ENCODE results near the gene TRAPPC2L.

TRAPPC2L gene

DNA sequence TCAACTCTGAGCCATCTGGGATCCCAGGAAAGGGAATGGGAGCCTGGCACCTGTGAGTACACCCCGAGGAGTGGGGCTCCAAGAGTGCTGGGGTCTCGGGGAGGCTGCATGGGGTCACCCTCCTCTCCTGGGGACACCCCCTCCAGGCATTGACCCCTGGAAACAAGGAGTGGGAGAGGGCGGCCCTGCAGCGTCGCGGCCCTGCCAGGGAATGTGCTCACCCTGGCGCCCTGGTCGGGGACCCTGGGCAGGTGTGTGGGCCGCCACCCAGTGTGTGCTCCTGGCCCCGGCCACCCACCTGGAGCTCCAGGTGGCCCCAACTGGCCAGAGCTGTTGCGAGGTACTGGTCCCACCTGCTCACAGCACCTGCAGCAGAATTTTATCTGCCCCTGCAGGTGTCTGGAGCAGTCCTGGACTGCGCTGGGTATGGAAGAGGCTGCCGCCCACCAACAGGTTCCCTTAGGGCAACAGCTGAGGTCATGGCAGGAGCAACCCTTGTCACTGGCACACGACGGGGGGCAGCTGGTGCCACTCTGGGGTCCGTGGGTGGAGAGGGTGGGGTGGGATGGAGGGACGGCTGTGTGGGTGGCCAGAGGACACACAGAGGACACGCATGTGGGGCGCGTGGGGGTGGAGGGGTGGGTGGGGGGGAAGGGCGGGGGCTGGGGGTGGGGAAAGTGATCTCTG lies 14.9 kb downstream of the TRAPPC2L start:
- Histone ChIP-seq H3K4ac (ENCODE audit: low read length) (no peak overlapping the region), H3K36me3 (replicated peaks in 1 of 2; ENCODE audit: control insufficient read depth in 2 of 2, insufficient read depth in 2 of 2, low read length in 2 of 2) (no peaks in the 10 kb centered on the region), H3K9ac (ENCODE audit: low read depth, low read length, poor library complexity) (no peak overlapping the region), H3K23ac (ENCODE audit: low read depth, low read length, poor library complexity) (peak overlapping the region; percentile 31), H2AFZ (ENCODE audit: low read length) (no peak overlapping the region), H2AK5ac (ENCODE audit: low read depth, low read length) (peak overlapping the region; percentile 35), H2BK12ac (ENCODE audit: low read length) (no peak overlapping the region), H3K14ac (ENCODE audit: low read length) (no peak overlapping the region), H2BK15ac (ENCODE audit: low read length) (no peak overlapping the region), H2BK120ac (ENCODE audit: low read depth, low read length) (no peak overlapping the region), H3K79me1 (ENCODE audit: low read depth, low read length) (peaks cover 3% of the 10 kb centered on the region), H4K91ac (ENCODE audit: low read depth, low read length, poor library complexity) (no peak overlapping the region), H3K4me3 (ENCODE audit: low read length in 2 of 2) (no peak overlapping the region), H3K27me3 (ENCODE audit: control insufficient read depth in 3 of 3, insufficient read depth in 3 of 3, low read depth in 1 of 3, low read length in 3 of 3) (peaks cover 0 to 63% (median 0%) of the 10 kb centered on the region in 3 experiments), H3K4me1 (ENCODE audit: control insufficient read depth in 2 of 2, insufficient read depth in 1 of 2, low read depth in 1 of 2, low read length in 2 of 2) (peaks cover 0 to 2% of the 10 kb centered on the region in 2 donors), H3K9me3 (replicated peaks in 1 of 2; ENCODE audit: control insufficient read depth in 2 of 2, insufficient read depth in 1 of 2, low read depth in 1 of 2, low read length in 2 of 2) (no peaks in the 10 kb centered on the region), H2BK5ac (ENCODE audit: low read length) (peak overlapping the region; percentile 35), H3K18ac (ENCODE audit: low read length) (peak overlapping the region; percentile 57), H3K27ac (replicated peaks; ENCODE audit: low read length) (no peak overlapping the region), H4K8ac (ENCODE audit: low read depth, low read length) (no peak overlapping the region), H3K4me2 (ENCODE audit: insufficient read depth, low read length, poor library complexity, severe bottlenecking) (no peak overlapping the region)
- WGBS, 2 donors (ENCODE audit: extremely low coverage in 2 of 2, insufficient read length in 2 of 2, insufficient replicate concordance in 1 of 2), result no CpG with 5 or more reads among the region's 21 CpGs
- DNase-seq (ENCODE audit: low spot score), result no peak

DNA sequence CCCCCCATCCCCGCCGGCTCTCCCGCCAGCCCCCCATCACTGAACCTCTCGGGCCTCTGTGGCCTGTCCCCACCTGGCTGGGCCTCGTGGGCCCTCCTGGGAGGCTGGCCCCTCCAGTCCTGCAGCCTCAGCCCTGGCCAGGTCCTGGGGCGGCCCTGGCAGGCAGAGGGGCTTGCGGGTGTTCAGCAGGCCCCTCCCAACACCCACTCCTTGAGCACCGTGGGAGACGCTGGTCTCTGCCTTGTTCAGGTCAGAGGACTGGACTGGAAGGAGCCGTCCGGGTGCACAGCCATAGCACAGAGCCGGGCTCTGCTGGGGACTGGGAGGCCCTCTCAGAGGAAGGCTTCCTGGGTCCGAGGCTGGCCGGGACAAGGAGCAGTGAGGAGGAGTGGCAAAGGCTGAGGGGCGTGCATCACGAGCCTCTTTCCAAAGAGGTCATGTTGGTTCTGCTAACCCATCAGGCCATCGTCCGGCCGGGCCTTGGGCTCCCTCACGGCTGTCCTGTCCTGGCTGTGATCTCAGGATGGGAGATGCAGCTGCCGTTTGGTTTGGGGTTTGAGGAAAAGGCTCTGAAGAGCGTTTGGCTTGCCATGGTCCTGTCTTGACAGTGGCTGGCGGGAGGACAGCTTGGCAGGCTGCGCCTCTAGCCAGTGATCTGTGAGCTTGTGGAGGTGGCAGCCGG lies 15.9 kb downstream of the TRAPPC2L start:
- no peak overlapping the region for H2AFZ ChIP-seq (ENCODE audit: low read length)
- no peak overlapping the region for H2BK12ac ChIP-seq (ENCODE audit: low read length)
- no peak overlapping the region for H2BK120ac ChIP-seq (ENCODE audit: low read depth, low read length)
- H3K36me3 ChIP-seq (replicated peaks in 1 of 2; ENCODE audit: control insufficient read depth in 2 of 2, insufficient read depth in 2 of 2, low read length in 2 of 2), result no peaks in the 10 kb centered on the region
- H3K18ac ChIP-seq (ENCODE audit: low read length), result peak overlapping the region; percentile 28
- no CpG with 5 or more reads among the region's 25 CpGs for WGBS, 2 donors (ENCODE audit: extremely low coverage in 2 of 2, insufficient read length in 2 of 2, insufficient replicate concordance in 1 of 2)
- H3K27me3 ChIP-seq (ENCODE audit: control insufficient read depth in 3 of 3, insufficient read depth in 3 of 3, low read depth in 1 of 3, low read length in 3 of 3), result peaks cover 0 to 65% (median 0%) of the 10 kb centered on the region in 3 experiments
- H4K91ac ChIP-seq (ENCODE audit: low read depth, low read length, poor library complexity), result no peak overlapping the region
- no peak overlapping the region for H4K8ac ChIP-seq (ENCODE audit: low read depth, low read length)
- H3K27ac ChIP-seq (replicated peaks; ENCODE audit: low read length), result no peak overlapping the region
- H3K9ac ChIP-seq (ENCODE audit: low read depth, low read length, poor library complexity), result no peak overlapping the region
- H2AK5ac ChIP-seq (ENCODE audit: low read depth, low read length), result peak overlapping the region; percentile 65
- H2BK15ac ChIP-seq (ENCODE audit: low read length), result no peak overlapping the region
- H3K79me1 ChIP-seq (ENCODE audit: low read depth, low read length), result peaks cover 3% of the 10 kb centered on the region
- no peak overlapping the region for H3K14ac ChIP-seq (ENCODE audit: low read length)
- H2BK5ac ChIP-seq (ENCODE audit: low read length), result no peak overlapping the region
- DNase-seq (ENCODE audit: low spot score), result no peak
- no peak overlapping the region for H3K4me2 ChIP-seq (ENCODE audit: insufficient read depth, low read length, poor library complexity, severe bottlenecking)
- peaks cover 0 to 2% of the 10 kb centered on the region in 2 donors for H3K4me1 ChIP-seq (ENCODE audit: control insufficient read depth in 2 of 2, insufficient read depth in 1 of 2, low read depth in 1 of 2, low read length in 2 of 2)
- no peaks in the 10 kb centered on the region for H3K9me3 ChIP-seq (replicated peaks in 1 of 2; ENCODE audit: control insufficient read depth in 2 of 2, insufficient read depth in 1 of 2, low read depth in 1 of 2, low read length in 2 of 2)
- H3K4ac ChIP-seq (ENCODE audit: low read length), result no peak overlapping the region
- no peak overlapping the region for H3K4me3 ChIP-seq (ENCODE audit: low read length in 2 of 2)
- peak overlapping the region; percentile 31 for H3K23ac ChIP-seq (ENCODE audit: low read depth, low read length, poor library complexity)

DNA sequence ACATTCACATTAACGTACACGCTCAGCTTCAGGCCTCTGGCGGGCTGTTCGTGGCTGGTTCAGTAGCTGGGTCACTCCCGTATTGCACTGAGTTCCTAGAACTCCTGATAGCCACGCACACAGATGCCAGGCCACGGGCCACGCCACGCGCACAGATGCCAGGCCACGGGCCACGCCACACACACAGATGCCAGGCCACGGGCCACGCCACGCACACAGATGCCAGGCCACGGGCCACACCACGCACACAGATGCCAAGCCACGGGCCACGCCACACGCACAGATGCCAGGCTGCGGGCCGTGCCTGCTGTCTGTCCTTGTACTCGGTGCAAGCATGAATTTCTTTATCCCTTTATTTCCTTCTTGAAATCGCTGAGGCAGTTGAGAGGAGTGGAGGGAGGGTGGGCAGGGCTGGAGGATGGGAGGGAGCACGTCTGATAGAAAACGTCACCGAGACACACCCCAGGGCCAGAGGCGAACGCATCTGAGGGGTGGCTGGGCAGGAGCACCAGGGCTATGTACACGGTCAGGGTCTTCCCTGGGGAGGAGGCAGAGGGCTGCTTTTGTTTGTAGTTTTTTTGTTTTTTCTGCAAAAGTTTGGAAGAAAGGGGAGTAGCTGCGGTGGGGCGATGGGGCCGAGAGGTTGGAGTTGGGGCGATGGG lies 18.1 kb downstream of the TRAPPC2L start:
- Histone ChIP-seq H3K4me1 (ENCODE audit: control insufficient read depth in 2 of 2, insufficient read depth in 1 of 2, low read depth in 1 of 2, low read length in 2 of 2) (peaks cover 2 to 10% of the 10 kb centered on the region in 2 donors), H3K27me3 (ENCODE audit: control insufficient read depth in 3 of 3, insufficient read depth in 3 of 3, low read depth in 1 of 3, low read length in 3 of 3) (peaks cover 0 to 59% (median 0%) of the 10 kb centered on the region in 3 experiments), H3K4me3 (ENCODE audit: low read length in 2 of 2) (peak overlapping the region in 1 of 2 donors; percentile 11), H2BK120ac (ENCODE audit: low read depth, low read length) (no peak overlapping the region), H3K23ac (ENCODE audit: low read depth, low read length, poor library complexity) (peak overlapping the region; percentile 93), H3K27ac (replicated peaks; ENCODE audit: low read length) (no peak overlapping the region), H3K14ac (ENCODE audit: low read length) (peak overlapping the region; percentile 71), H3K18ac (ENCODE audit: low read length) (peak overlapping the region; percentile 28), H4K8ac (ENCODE audit: low read depth, low read length) (no peak overlapping the region), H3K9me3 (replicated peaks in 1 of 2; ENCODE audit: control insufficient read depth in 2 of 2, insufficient read depth in 1 of 2, low read depth in 1 of 2, low read length in 2 of 2) (no peaks in the 10 kb centered on the region), H3K36me3 (replicated peaks in 1 of 2; ENCODE audit: control insufficient read depth in 2 of 2, insufficient read depth in 2 of 2, low read length in 2 of 2) (no peaks in the 10 kb centered on the region), H3K79me1 (ENCODE audit: low read depth, low read length) (peaks cover 3% of the 10 kb centered on the region), H2BK15ac (ENCODE audit: low read length) (no peak overlapping the region), H3K4me2 (ENCODE audit: insufficient read depth, low read length, poor library complexity, severe bottlenecking) (no peak overlapping the region), H2BK5ac (ENCODE audit: low read length) (no peak overlapping the region), H3K4ac (ENCODE audit: low read length) (no peak overlapping the region), H2AFZ (ENCODE audit: low read length) (no peak overlapping the region), H3K9ac (ENCODE audit: low read depth, low read length, poor library complexity) (peak overlapping the region; percentile 70), H2AK5ac (ENCODE audit: low read depth, low read length) (peak overlapping the region; percentile 28), H2BK12ac (ENCODE audit: low read length) (peak overlapping the region; percentile 58), H4K91ac (ENCODE audit: low read depth, low read length, poor library complexity) (no peak overlapping the region)
- no peak for DNase-seq (ENCODE audit: low spot score)
- no CpG with 5 or more reads among the region's 34 CpGs for WGBS, 2 donors (ENCODE audit: extremely low coverage in 2 of 2, insufficient read length in 2 of 2, insufficient replicate concordance in 1 of 2)

DNA sequence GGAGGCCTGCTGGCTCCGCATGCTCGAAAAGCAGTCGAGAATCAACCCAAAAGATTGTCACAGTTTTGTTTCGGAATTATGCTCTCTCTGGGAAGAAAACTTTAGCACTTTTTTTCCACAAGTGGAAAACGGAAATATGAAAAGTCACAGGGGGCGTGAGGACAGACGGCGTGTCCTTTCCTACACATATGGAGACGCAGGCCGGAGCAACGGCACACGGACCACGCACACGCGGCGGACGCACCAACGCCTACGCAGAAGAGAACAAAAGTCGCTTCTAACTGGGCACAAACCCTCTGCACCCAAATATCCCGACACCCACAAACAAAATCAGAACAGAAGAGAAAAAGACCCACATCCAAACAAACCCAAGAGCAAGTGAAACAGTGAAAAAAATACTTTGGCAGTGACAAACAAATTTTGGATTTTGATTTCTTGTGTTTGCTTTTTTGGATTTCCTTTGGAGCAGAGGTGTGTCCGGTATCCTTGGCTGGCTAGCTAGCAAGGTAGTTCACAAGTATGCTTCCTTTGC lies 18.8 kb downstream of the TRAPPC2L start:
- Histone ChIP-seq H3K36me3 (replicated peaks in 1 of 2; ENCODE audit: control insufficient read depth in 2 of 2, insufficient read depth in 2 of 2, low read length in 2 of 2) (no peaks in the 10 kb centered on the region), H3K4me3 (ENCODE audit: low read length in 2 of 2) (no peak overlapping the region), H3K18ac (ENCODE audit: low read length) (no peak overlapping the region), H4K8ac (ENCODE audit: low read depth, low read length) (no peak overlapping the region), H2BK5ac (ENCODE audit: low read length) (no peak overlapping the region), H3K27me3 (ENCODE audit: control insufficient read depth in 3 of 3, insufficient read depth in 3 of 3, low read depth in 1 of 3, low read length in 3 of 3) (peaks cover 0 to 57% (median 3%) of the 10 kb centered on the region in 3 experiments), H2BK120ac (ENCODE audit: low read depth, low read length) (no peak overlapping the region), H2BK15ac (ENCODE audit: low read length) (no peak overlapping the region), H2AK5ac (ENCODE audit: low read depth, low read length) (peak overlapping the region; percentile 28), H2BK12ac (ENCODE audit: low read length) (no peak overlapping the region), H3K14ac (ENCODE audit: low read length) (no peak overlapping the region), H3K9me3 (replicated peaks in 1 of 2; ENCODE audit: control insufficient read depth in 2 of 2, insufficient read depth in 1 of 2, low read depth in 1 of 2, low read length in 2 of 2) (no peaks in the 10 kb centered on the region), H3K27ac (replicated peaks; ENCODE audit: low read length) (no peak overlapping the region), H3K23ac (ENCODE audit: low read depth, low read length, poor library complexity) (no peak overlapping the region), H2AFZ (ENCODE audit: low read length) (no peak overlapping the region), H3K79me1 (ENCODE audit: low read depth, low read length) (peaks cover 3% of the 10 kb centered on the region), H3K4ac (ENCODE audit: low read length) (no peak overlapping the region), H3K9ac (ENCODE audit: low read depth, low read length, poor library complexity) (no peak overlapping the region), H3K4me2 (ENCODE audit: insufficient read depth, low read length, poor library complexity, severe bottlenecking) (no peak overlapping the region), H3K4me1 (ENCODE audit: control insufficient read depth in 2 of 2, insufficient read depth in 1 of 2, low read depth in 1 of 2, low read length in 2 of 2) (peaks cover 8 to 17% of the 10 kb centered on the region in 2 donors), H4K91ac (ENCODE audit: low read depth, low read length, poor library complexity) (no peak overlapping the region)
- DNase-seq (ENCODE audit: low spot score), result no peak
- no CpG with 5 or more reads among the region's 22 CpGs for WGBS, 2 donors (ENCODE audit: extremely low coverage in 2 of 2, insufficient read length in 2 of 2, insufficient replicate concordance in 1 of 2)

Measured in neuronal stem cell (in vitro differentiated cells).